ENCODE measurements around the gene TCAP.

DNA sequence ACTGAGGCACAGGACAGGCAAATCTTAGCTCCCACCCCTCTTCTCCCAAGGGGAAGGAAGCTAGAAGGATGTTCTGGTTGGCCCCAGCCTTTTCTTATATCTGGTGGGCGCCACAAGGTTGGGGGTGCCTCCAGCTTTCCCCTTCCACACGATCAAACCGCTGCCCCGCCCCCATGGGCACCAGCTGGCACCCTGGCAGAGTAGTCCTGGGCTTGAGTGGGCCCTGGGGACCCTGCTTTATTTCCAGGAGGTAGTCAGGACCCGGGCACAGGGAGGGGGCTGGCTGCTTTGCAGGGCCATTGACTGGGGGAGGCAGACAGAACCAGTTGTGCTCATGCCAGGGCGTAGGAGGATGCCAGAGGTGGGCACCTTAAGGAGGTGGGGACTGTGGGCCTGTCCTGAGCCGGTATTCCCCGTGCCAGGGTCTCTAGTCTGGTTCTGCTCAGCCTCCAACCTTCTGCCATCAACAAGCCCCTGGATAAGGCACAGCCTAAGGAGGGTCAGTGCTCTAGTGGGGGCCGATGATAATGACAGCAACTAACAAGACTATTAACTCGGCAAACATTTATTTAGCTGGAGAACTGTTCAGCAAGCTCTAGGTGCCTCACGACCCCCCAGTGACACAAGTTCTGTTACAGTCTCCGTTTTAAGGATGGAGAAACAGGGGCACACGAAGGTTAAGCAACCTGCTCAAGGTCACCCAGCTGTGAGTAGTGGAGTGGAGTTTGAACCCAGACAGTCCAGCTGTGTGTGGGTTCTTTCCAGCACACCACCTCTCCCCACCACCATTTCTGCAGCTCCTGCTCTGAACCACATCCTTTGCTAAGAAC lies 46.0 kb upstream of the TCAP start:
- TF ChIP-seq, protein P1, sequence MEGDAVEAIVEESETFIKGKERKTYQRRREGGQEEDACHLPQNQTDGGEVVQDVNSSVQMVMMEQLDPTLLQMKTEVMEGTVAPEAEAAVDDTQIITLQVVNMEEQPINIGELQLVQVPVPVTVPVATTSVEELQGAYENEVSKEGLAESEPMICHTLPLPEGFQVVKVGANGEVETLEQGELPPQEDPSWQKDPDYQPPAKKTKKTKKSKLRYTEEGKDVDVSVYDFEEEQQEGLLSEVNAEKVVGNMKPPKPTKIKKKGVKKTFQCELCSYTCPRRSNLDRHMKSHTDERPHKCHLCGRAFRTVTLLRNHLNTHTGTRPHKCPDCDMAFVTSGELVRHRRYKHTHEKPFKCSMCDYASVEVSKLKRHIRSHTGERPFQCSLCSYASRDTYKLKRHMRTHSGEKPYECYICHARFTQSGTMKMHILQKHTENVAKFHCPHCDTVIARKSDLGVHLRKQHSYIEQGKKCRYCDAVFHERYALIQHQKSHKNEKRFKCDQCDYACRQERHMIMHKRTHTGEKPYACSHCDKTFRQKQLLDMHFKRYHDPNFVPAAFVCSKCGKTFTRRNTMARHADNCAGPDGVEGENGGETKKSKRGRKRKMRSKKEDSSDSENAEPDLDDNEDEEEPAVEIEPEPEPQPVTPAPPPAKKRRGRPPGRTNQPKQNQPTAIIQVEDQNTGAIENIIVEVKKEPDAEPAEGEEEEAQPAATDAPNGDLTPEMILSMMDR (conservative IDR thresholded peaks at IDR 0.05; ENCODE audit: low read depth in 2 of 2): no peak
- TF ChIP-seq ZNF114 (CRISPR knock-in tag; IDR thresholded peaks at IDR 0.05): no peak
